ENCODE results near the gene TBC1D9B.

The TBC1D9B gene

DNA sequence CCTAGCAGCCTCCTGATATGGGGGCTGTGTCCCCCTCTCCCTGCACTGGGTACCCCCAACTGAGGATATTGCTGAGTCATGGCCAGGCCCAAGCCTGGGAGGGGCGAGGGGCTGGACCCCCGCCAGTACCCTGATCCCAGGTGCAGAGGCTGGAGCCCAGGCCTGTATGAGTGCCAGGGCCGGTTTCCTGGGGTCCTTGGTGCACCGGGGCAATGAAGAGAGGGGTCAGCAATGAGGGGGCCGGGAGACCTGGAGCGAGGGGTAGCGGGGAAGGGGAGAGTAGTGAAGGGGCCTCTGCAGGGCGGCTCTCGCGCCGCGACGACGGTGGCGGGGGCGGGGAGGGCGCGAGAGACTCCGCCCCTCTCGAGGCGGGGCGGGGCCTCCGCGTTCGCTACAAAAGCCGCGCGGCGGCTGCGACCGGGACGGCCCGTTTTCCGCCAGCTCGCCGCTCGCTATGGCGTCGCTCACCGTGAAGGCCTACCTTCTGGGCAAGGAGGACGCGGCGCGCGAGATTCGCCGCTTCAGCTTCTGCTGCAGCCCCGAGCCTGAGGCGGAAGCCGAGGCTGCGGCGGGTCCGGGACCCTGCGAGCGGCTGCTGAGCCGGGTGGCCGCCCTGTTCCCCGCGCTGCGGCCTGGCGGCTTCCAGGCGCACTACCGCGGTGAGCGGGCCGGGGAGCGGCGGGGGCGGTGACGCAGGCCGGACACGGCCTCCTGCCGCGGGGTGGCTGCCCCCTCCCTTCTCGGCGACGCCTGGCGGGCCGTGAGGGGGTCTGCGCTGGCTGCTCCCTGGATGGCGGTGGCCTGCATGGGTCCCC, 87.0 kb downstream of the TBC1D9B start, which contains the start of gene SQSTM1:
Gene SQSTM1 (plus strand): TSS at position 423 of the 815 bp plus-strand sequence. CDS start 32 bp downstream, at position 455.
- peaks cover 23% of the 10 kb centered on the region for H3K36me3 Mint-ChIP-seq (ENCODE audit: low read depth)
- H3K27ac Mint-ChIP-seq = peak within 1 kb of the TSS; percentile 92 to 98 (median 97)
- H3K27me3 Mint-ChIP-seq (ENCODE audit: low read depth) = no peaks in the 10 kb centered on the region
- TF ChIP-seq, protein P1, sequence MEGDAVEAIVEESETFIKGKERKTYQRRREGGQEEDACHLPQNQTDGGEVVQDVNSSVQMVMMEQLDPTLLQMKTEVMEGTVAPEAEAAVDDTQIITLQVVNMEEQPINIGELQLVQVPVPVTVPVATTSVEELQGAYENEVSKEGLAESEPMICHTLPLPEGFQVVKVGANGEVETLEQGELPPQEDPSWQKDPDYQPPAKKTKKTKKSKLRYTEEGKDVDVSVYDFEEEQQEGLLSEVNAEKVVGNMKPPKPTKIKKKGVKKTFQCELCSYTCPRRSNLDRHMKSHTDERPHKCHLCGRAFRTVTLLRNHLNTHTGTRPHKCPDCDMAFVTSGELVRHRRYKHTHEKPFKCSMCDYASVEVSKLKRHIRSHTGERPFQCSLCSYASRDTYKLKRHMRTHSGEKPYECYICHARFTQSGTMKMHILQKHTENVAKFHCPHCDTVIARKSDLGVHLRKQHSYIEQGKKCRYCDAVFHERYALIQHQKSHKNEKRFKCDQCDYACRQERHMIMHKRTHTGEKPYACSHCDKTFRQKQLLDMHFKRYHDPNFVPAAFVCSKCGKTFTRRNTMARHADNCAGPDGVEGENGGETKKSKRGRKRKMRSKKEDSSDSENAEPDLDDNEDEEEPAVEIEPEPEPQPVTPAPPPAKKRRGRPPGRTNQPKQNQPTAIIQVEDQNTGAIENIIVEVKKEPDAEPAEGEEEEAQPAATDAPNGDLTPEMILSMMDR (IDR thresholded peaks at IDR 0.05; ENCODE audit: unreplicated experiment in 3 of 3) = peak in 2 of 3 experiments; percentile 16 to 30
- peak within 1 kb of the TSS; percentile 97 to 98 (median 98) for H3K4me3 Mint-ChIP-seq
- H3K9me3 Mint-ChIP-seq = no peaks in the 10 kb centered on the region
- H3K4me1 Mint-ChIP-seq = peaks cover 31% of the 10 kb centered on the region

- no peaks in the 10 kb centered on the region for H3K9me3 Mint-ChIP-seq
- H3K27me3 Mint-ChIP-seq (ENCODE audit: low read depth) = no peaks in the 10 kb centered on the region
- H3K4me1 Mint-ChIP-seq = peaks cover 31% of the 10 kb centered on the region
- peak overlapping the region; percentile 85 to 87 (median 85) for H3K4me3 Mint-ChIP-seq
- TF ChIP-seq, protein P1 (IDR thresholded peaks at IDR 0.05; ENCODE audit: unreplicated experiment in 3 of 3) = no peak
- peaks cover 19% of the 10 kb centered on the region for H3K36me3 Mint-ChIP-seq (ENCODE audit: low read depth)
- H3K27ac Mint-ChIP-seq = peak overlapping the region; percentile 85 to 97 (median 92)
These were observed 87.6 kb downstream of the TBC1D9B start for GRCh38 chr5:179820127-179820482.

DNA sequence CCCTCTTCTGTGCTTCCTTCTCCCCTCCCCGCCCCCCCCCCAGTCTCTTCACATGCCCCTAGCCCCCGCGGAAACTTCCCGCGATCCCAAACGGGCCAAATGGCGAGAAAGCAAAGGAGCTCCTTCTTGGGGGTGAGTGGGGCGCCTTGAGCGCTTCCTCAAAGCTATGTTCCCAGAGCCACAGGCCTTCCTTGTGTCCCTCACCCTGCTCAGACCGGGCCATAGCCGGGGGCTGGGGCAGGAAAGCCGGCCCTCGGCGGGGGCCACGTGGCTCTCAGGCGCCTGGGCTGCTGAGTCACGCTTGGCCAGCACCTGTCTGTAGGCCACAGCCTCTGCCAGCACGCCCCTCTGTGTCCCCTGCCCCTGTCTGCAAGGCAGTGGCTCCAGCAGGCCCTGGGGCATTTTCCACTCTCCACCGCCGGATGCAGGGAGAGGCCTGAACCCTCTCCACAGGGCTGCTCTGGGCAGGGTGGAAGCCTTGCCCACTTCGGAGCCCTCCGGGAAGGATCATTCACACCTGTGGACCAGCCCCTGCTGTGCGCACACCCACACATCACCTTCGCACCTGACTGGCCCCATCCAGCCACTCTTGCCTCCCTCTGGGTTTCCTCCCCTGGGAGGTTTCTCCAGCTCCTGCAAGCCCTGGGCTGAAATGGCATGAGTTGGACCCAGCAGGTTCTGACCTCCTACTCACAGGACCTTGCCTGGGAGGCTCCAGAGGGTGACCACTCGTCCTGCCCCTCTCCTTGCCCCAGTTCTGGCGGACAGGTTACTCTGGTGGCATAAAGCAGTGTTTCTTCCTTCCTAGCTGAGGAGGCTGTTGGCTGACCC, 88.2 kb downstream of the TBC1D9B start:
- Mint-ChIP-seq H3K36me3 (ENCODE audit: low read depth) (peaks cover 18% of the 10 kb centered on the region), H3K9me3 (no peaks in the 10 kb centered on the region), H3K27me3 (ENCODE audit: low read depth) (no peaks in the 10 kb centered on the region), H3K4me1 (peaks cover 31% of the 10 kb centered on the region), H3K27ac (peak overlapping the region; percentile 85 to 97 (median 92)), H3K4me3 (peak overlapping the region; percentile 85 to 87 (median 85))
- TF ChIP-seq, protein P1 (IDR thresholded peaks at IDR 0.05; ENCODE audit: unreplicated experiment in 3 of 3) = no peak

DNA sequence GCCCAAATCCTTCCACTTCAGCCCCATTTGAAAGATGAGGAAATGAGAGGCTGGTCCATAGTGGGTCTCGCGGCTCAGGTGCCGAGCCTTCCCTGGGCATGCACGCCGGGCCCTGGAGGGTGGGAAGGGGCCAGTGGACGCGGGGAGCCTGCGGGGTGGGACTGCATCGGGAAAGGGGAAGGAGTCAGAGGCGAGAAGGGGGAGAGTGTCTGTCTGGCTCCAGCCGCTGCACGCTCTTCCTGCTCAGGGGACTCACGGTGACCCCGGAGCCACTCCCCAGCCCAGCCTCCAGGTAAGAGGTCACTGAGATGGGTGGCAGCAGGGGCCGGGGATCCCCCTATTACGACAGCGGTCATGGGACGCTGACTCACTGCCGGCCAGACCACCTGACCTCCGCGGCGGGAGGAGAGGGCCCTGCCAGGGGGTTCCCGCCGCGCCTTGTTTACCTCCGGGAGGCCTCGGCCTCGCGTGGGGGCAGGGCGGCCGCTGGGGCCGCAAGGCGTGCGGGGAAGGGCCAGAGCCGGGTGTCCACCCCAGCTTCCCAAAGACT, 88.9 kb downstream of the TBC1D9B start:
- H3K27me3 Mint-ChIP-seq (ENCODE audit: low read depth) = no peaks in the 10 kb centered on the region
- H3K9me3 Mint-ChIP-seq = no peaks in the 10 kb centered on the region
- H3K4me3 Mint-ChIP-seq = peak overlapping the region; percentile 78 to 85 (median 83)
- H3K36me3 Mint-ChIP-seq (ENCODE audit: low read depth) = peaks cover 21% of the 10 kb centered on the region
- peaks cover 31% of the 10 kb centered on the region for H3K4me1 Mint-ChIP-seq
- peak overlapping the region; percentile 60 to 92 (median 62) for H3K27ac Mint-ChIP-seq
- TF ChIP-seq, protein P1 (IDR thresholded peaks at IDR 0.05; ENCODE audit: unreplicated experiment in 3 of 3) = no peak

DNA sequence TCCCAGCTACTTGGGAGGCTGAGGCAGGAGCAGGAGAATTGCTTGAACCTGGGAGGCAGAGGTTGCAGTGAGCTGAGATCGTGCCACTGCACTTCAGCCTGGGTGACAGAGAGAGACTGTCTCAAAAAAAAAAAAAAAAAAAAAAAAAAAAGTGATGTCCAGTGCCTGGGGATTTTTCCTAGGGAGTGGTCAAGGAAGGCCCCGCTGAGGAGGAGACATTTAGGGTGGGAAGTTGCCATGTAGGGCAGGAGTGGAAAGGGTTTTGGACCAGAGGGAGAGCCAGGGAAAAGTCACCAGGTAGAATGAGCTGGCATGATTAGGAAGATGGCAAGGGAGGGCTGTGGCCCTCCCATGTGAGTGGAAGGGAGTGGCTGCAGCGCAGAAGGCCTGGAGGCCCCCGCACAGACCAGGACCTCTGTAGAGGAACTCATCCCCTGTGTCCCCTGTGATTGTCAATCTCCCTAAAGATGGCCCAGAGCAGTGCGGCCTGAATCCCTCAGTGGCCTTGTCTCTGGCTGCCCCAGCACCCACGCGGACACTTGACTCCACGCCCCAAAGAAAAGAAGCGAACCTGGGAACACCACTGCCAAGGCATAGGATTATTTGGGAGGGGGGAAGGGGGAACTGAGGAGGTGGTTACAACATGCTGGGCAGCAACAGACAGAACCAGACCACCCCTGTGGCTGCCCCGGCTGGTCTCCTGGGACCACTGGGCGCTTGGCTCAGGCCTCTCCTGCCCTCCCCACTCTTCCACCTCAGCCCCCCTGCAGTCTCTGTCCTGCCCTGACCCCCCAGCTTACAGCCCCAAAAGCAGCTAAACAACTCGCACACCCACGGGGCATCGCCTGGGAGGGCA, 89.6 kb downstream of the TBC1D9B start:
- peaks cover 30% of the 10 kb centered on the region for H3K4me1 Mint-ChIP-seq
- no peaks in the 10 kb centered on the region for H3K27me3 Mint-ChIP-seq (ENCODE audit: low read depth)
- H3K27ac Mint-ChIP-seq = peak overlapping the region; percentile 62 to 95 (median 92)
- peak overlapping the region; percentile 78 to 85 (median 83) for H3K4me3 Mint-ChIP-seq
- TF ChIP-seq, protein P1 (IDR thresholded peaks at IDR 0.05; ENCODE audit: unreplicated experiment in 3 of 3) = no peak
- H3K36me3 Mint-ChIP-seq (ENCODE audit: low read depth) = peaks cover 24% of the 10 kb centered on the region
- H3K9me3 Mint-ChIP-seq = no peaks in the 10 kb centered on the region
